ENCODE data around the gene COL5A1. TPM values are rescaled to one million over a fixed set of nuclear protein-coding genes. Genes with fewer than 3 reads are reported as not detected.
"Not testable (repeated sequence)": the region's sequence is repeated elsewhere in the genome, so short reads cannot be mapped to it uniquely, and the experiment has no call there.

The COL5A1 gene
- total RNA-seq, 1 donor from 2014 or later, result 1,552 TPM

DNA sequence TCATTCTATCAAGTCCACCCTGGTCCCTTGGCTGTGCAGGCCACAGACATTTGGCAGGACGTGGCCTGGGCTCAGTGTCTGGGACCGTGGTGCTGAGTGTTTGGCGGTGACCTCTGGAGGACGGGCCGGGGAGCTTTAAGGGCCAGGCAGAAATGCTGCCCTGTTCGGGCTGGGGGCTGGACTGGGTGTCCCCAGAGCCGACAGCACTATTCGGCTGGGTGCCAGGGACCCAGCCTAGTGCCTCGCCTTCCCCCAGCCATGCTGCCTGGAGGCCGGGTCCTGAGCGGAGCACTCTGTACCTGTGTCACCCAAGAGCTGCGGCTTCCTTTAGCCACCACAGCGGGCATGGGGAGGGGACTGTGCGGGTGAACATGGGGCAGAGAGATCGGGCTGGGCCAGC, 40.4 kb downstream of the COL5A1 start:
- H3K36me3 Mint-ChIP-seq (ENCODE audit: unreplicated experiment), result peaks cover 2% of the 10 kb centered on the region
- peak overlapping the region; percentile 84 for H3K27ac Mint-ChIP-seq (ENCODE audit: unreplicated experiment)
- TF ChIP-seq CTCF (IDR thresholded peaks at IDR 0.05), result no peak
- no peaks in the 10 kb centered on the region for H3K27me3 Mint-ChIP-seq (ENCODE audit: unreplicated experiment)
- H3K9me3 Mint-ChIP-seq (ENCODE audit: unreplicated experiment), result no peaks in the 10 kb centered on the region
- H3K4me3 Mint-ChIP-seq (ENCODE audit: unreplicated experiment), result no peak overlapping the region
- no peak for DNase-seq (ENCODE audit: extremely low spot score, unreplicated experiment)
- H3K4me1 Mint-ChIP-seq (ENCODE audit: unreplicated experiment), result peaks cover 62% of the 10 kb centered on the region

- H3K4me1 Mint-ChIP-seq (ENCODE audit: unreplicated experiment), result peaks cover 54% of the 10 kb centered on the region
- no peak for TF ChIP-seq CTCF (IDR thresholded peaks at IDR 0.05)
- H3K9me3 Mint-ChIP-seq (ENCODE audit: unreplicated experiment), result no peaks in the 10 kb centered on the region
- no peak for DNase-seq (ENCODE audit: extremely low spot score, unreplicated experiment)
- H3K27ac Mint-ChIP-seq (ENCODE audit: unreplicated experiment), result peak overlapping the region; percentile 84
- H3K27me3 Mint-ChIP-seq (ENCODE audit: unreplicated experiment), result no peaks in the 10 kb centered on the region
- H3K36me3 Mint-ChIP-seq (ENCODE audit: unreplicated experiment), result peaks cover 2% of the 10 kb centered on the region
- no peak overlapping the region for H3K4me3 Mint-ChIP-seq (ENCODE audit: unreplicated experiment)
Observed at GRCh38 chr9:134682651-134683364, 41.2 kb downstream of the COL5A1 start.

GRCh38 chr9:134683714-134684374, 42.2 kb downstream of the COL5A1 start:
- Mint-ChIP-seq H3K4me1 (ENCODE audit: unreplicated experiment) (peaks cover 46% of the 10 kb centered on the region), H3K27ac (ENCODE audit: unreplicated experiment) (peak overlapping the region; percentile 63), H3K4me3 (ENCODE audit: unreplicated experiment) (no peak overlapping the region), H3K27me3 (ENCODE audit: unreplicated experiment) (no peaks in the 10 kb centered on the region), H3K9me3 (ENCODE audit: unreplicated experiment) (no peaks in the 10 kb centered on the region), H3K36me3 (ENCODE audit: unreplicated experiment) (no peaks in the 10 kb centered on the region)
- no peak for DNase-seq (ENCODE audit: extremely low spot score, unreplicated experiment)
- no peak for TF ChIP-seq CTCF (IDR thresholded peaks at IDR 0.05)

- TF ChIP-seq CTCF (IDR thresholded peaks at IDR 0.05), result no peak
Observed at GRCh38 chr9:134684375-134684723, 42.7 kb downstream of the COL5A1 start.

GRCh38 chr9:134684941-134685340, 43.3 kb downstream of the COL5A1 start:
- H3K4me3 Mint-ChIP-seq (ENCODE audit: unreplicated experiment); H3K9me3 Mint-ChIP-seq (ENCODE audit: unreplicated experiment); H3K27me3 Mint-ChIP-seq (ENCODE audit: unreplicated experiment); H3K36me3 Mint-ChIP-seq (ENCODE audit: unreplicated experiment); H3K27ac Mint-ChIP-seq (ENCODE audit: unreplicated experiment); DNase-seq (ENCODE audit: extremely low spot score, unreplicated experiment): not testable (repeated sequence)
- peaks cover 46% of the 10 kb centered on the region for H3K4me1 Mint-ChIP-seq (ENCODE audit: unreplicated experiment)

More at GRCh38 chr9:134684375-134684723, 42.7 kb downstream of the COL5A1 start:
- Mint-ChIP-seq H3K27ac (ENCODE audit: unreplicated experiment) (no peak overlapping the region), H3K27me3 (ENCODE audit: unreplicated experiment) (no peaks in the 10 kb centered on the region), H3K4me1 (ENCODE audit: unreplicated experiment) (peaks cover 45% of the 10 kb centered on the region), H3K4me3 (ENCODE audit: unreplicated experiment) (no peak overlapping the region), H3K9me3 (ENCODE audit: unreplicated experiment) (no peaks in the 10 kb centered on the region), H3K36me3 (ENCODE audit: unreplicated experiment) (no peaks in the 10 kb centered on the region)
- no peak for DNase-seq (ENCODE audit: extremely low spot score, unreplicated experiment)

Measured in osteocyte (in vitro differentiated cells).